Hepatic stellate cell (primary cell): ENCODE data around the gene FMN2.

Experiments used
- DNase-seq: peaks from one replicate; pipeline ENCODE4 v3.0.0; 2011; ENCODE audit warnings: low spot score

The FMN2 gene

GRCh38 chr1:240198376-240198775, 106.7 kb downstream of the FMN2 start:
- DNase-seq, result no peak

DNA sequence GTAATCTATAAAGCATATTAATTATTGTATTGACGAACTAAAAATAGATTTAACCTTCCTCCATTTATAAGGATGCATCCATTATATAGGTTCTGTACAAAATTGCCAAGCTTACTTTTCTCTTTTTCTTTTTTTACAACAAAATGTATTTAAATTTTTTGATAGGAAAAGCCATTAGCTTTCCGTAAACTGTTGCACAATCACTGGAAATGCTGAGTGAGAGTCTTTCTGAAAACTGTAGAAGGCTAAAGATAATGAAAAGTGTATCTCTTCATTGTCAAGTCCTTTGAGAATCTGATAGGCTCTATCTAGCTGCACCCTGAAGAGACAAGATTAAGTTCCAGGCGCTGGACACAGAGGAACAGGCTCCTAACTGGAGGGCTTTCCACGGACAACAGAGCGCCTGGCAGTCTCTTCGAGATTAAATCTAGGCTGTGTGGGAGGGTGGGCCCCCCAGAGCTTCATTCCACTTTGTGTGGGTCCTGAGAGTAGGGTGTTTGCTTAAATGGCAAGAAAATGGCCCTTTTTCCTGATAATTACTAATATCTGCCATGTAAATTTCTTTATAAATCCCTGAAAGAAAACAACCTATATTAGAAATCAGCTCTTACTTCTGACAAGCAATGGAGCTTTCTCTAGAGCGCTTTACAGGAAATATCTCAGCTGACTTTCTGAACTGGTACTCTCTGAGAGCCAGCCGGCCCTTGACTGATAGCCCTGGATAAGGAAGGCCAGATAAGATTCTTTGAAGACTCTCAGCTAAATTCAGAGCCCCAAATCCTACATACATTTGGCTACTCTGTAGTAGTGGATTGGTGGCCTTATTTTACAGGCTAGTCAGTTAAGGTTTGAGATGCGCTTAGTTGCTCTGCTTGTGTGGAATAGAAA, 108.3 kb downstream of the FMN2 start:
- DNase-seq, result peak; percentile 13

DNA sequence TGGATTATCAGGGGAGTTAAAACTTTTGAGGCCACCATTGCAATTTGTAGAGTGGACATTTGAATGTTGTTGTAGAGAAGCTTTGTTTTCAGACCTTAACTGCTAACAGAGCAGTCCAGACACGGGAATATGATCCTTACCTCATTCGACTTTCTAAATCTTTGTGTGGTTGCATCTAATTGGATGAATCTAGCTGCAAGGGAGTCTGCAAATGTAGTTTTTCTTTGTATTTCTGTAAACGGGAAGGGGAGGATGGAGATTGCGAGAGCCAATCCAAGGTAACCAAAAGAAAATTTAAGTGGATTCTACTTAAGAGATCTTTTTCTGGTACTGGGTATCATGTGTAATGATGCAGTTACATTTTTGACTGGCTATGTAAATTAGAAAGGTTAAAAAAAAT, 110.2 kb downstream of the FMN2 start:
- DNase-seq, result no peak

DNA sequence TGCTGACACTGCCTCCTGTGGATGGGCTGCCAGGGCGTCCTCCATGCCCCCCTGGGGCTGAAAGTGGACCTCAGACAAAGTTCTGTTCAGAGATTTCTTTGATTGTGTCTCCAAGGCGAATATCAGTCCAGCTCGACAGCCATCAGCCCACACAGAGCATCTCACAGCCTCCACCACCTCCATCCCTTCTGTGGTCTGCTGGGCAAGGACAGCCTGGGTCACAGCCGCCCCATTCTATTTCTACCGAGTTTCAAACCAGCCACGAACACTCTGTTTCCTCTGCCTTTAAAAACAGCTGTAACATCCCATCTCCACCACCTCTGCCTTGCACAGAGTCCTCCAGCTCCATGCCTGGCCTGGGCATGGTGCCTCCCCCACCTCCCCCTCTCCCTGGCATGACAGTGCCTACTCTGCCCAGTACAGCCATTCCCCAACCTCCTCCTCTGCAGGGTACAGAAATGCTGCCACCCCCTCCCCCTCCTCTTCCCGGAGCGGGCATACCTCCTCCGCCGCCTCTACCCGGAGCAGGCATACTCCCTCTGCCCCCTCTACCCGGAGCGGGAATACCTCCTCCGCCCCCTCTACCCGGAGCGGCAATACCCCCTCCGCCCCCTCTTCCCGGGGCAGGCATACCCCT, 115.5 kb downstream of the FMN2 start:
- DNase-seq, result no peak

DNA sequence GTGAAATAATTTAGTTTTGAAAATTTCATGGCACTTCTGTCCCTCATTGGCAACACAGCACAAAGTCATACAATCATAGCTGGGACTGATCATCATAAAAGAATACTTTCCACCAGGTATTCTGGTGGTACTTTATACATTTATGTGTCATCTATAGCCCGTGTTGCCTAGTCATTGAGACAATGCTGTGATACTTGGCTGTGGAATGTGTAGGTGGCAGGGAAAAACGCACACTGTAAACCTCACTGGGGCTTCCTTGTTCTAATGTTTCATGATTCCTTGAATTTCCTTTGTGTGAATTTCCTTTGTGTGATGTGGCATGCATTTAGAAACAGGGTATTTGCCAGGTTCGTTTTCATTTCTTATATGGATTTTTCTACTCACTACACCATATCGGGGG, 118.3 kb downstream of the FMN2 start:
- DNase-seq, result no peak

GRCh38 chr1:240212556-240212955, 120.9 kb downstream of the FMN2 start:
- DNase-seq, result peak; percentile 12

GRCh38 chr1:240217403-240217802, 125.7 kb downstream of the FMN2 start:
- no peak for DNase-seq

DNA sequence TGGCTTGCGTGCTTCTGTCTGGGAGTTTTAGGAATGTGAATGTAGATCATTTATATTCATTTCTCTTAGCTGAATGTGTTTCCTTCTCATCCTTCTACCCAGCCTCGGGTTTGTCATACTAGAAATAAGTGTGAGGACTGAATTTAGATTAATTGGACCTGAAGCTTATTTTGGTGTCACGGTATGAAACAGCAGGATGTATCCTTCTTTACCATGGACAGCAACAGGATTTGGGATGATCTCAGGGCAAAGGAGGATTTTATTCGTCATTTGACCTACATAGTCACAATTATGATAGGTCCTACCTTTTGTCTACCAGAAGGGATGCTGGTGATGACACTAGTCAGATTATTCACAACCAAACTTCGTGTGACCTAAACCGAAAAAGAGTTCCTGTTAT, 127.4 kb downstream of the FMN2 start:
- no peak for DNase-seq

- DNase-seq, result no peak
These were observed 134.4 kb downstream of the FMN2 start for GRCh38 chr1:240226102-240226501.

DNA sequence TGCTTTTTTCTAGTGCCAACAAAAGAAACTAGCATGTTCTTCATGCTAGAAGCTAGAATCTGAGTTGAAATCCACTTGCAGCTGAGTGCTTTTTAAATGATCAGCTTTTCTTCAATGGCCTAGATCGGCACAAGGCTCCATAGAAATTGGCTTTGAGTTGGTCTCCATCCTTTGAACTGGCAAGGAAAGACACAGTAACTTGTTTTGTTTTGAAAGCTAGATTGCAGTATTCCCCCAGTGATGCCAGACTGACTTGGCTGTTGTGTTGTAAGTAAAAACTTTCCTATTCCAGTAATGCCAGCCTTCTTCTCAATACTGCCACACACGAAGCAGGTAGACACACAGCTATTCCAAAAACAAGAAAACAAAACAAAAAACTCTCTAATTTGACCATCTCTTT, 139.1 kb downstream of the FMN2 start:
- DNase-seq, result no peak

GRCh38 chr1:240232530-240232929, 140.8 kb downstream of the FMN2 start:
- no peak for DNase-seq

DNA sequence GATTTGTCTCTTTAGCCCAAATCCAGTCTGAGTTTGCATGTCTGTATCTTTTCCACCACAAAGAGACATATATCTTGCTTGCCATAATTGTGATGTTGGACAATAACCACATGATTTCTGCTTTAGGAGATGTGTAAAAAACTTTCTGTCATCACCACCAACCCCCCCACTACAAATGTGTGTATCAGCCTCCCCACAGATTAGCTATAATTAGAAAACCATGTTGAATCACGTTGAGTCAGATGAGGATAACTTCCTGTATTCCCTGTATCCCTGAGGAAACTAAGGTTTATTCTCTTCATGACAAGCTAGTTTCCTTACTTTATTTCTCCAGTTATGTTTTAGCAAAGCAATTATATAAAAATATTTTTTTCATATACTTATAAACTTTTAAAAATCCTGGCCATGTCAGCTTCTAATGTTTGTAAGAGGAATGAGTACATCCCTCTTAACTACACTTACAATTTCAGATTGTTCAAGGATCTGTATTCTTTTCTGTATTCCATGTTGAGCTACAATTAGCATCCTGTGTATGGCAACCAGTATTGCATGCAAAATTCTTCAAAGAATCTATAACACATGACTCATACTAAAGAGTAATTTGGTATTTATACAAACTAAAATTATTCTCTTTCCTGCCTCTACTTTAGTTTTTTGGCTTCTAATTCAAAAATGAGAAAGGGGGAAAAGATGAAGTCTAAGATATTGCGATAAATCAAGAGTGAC, 143.0 kb downstream of the FMN2 start:
- peak; percentile 27 for DNase-seq

DNA sequence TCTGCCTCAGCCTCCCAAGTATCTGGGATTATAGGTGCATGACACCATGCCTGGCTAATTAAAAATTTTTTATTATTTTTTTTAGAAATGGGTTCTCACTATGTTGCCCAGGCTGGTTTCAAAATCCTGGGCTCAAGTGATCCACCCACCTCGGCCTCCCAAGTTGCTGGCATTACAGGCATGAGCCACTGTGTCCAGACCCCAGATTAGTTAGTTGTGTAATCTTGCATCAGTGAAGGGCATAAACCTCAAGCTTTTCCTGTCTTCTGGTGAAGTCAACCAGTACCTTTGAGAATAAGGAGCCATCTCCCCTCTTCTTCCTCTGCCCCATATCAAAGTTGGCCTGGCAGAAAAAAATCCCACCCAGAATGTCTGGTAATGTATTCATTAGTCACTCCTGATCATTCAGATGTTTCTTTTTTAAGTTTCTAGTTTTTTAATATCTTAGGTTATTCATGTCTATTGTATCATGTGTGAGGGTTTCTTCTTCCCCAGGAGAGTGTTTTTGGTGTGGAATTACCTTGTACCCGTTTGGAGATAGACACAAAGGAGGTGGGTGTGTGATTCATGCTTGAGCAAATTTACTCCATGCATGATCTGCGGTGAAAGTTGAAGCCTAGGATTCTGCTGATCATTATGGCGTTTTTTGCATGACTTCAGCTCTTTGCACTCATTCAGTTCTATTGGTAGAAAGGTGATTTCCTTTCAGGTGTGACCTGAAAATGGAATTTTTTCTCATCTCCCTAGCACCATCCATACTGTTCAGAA, 144.0 kb downstream of the FMN2 start:
- DNase-seq, result no peak

GRCh38 chr1:240237305-240237721, 145.6 kb downstream of the FMN2 start:
- peak; percentile 47 for DNase-seq

GRCh38 chr1:240239309-240239708, 147.6 kb downstream of the FMN2 start:
- DNase-seq, result no peak

GRCh38 chr1:240241278-240241677, 149.6 kb downstream of the FMN2 start:
- DNase-seq, result no peak

DNA sequence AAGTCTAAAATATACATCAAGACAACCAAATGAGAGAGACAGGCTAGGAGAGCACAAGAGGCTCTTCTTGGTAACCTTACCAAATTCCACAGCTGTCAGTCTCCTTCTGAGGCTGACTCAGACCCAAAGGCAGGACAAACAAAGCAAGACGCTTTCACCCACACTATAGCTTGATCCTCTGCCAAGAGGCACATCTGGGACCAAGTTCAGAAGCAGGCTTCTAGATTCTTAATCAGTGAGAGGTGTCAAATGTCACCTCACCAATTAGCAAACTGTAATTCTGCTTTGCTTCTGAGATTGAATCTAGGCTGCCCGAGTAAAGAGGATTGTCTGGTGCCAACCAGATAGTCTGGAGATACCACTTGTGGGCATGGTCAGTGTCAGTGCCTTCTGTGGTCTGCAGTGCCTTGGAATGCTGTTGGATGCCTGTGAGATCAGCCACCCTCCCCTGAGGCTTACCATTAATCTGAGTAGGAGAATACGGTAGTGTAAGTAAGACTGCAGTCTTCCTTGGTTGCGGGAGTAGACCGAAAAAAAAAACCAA, 151.0 kb downstream of the FMN2 start:
- peak; percentile 60 for DNase-seq

GRCh38 chr1:240244968-240245628, 153.4 kb downstream of the FMN2 start:
- DNase-seq, result peak; percentile 58

DNA sequence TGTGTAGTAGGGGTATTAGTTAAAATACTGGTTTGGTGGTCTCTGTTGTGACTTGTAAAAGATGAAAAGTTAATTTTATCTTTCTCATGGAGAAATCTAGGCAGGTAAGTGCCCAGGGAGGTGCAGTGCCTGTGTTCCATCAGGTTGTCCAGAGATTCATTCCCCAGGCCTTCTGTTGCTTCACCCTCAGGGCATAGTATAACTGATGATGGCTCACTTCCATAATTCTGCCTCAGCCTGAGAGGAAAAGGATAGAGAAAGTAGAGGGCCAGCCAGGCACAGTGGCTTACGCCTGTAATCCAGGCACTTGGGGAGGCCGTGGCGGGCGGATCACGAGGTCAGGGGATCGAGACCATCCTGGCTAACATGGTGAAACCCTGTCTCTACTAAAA, 153.9 kb downstream of the FMN2 start:
- DNase-seq, result no peak

DNA sequence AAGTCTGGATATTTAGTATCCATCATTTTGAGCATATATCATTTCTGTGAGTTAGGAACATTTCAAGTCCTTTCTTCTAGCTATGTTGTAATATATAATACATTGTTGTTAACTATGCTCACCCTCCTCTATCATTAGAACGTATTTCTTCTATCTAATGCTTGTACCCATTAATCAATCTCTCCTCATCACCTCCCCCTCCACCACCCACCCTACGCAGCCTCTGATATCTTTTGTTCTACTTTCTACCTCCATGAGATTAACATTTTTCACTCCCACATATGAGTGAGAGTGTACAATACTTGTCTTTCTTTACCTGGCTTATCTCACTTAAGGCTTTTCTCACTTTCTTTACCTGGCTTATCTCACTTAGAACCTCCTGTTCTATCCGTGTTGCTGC, 156.2 kb downstream of the FMN2 start:
- no peak for DNase-seq

GRCh38 chr1:240254006-240254405, 162.3 kb downstream of the FMN2 start:
- DNase-seq, result no peak
